K562 (cell line): ENCODE measurements around the gene ZC3H6. TPM values are rescaled to one million over a fixed set of nuclear protein-coding genes. Genes with fewer than 3 reads are reported as not detected.

ENCODE experiments used
- ELK1 ChIP-seq: sonication (generic); formaldehyde crosslinking; IDR thresholded peaks from 2 replicates; pipeline ENCODE4 v1.8.1; 2022; ENCODE audit warnings: missing genetic modification reagents
- FOXJ2 ChIP-seq: fragments of 200-800 bp; sonication (Bioruptor generic); IDR thresholded peaks from 2 replicates; pipeline ENCODE4 v1.6.1; 2016; ENCODE audit warnings: missing genetic modification characterization, missing compliant biosample characterization
- GABPB1 ChIP-seq: sonication (generic); formaldehyde crosslinking; IDR thresholded peaks from 2 replicates; pipeline ENCODE4 v1.8.0; 2022; ENCODE audit warnings: mild to moderate bottlenecking, missing genetic modification reagents
- GTF2E2 ChIP-seq: fragments of 200-800 bp; sonication (Bioruptor generic); IDR thresholded peaks from 2 replicates; pipeline ENCODE4 v1.6.1; 2016; ENCODE audit warnings: missing genetic modification characterization, missing compliant biosample characterization
- REST ChIP-seq, 2 experiments: fragments of 450-650 bp; formaldehyde crosslinking in 1 of 2; IDR thresholded peaks; 2 replicates each; pipeline versions ENCODE4 v1.4.0 to v1.6.1; 2014 to 2020; ENCODE audit warnings: mild to moderate bottlenecking in 2 of 2, borderline replicate concordance in 1 of 2, low read depth in 1 of 2
- SRSF1 ChIP-seq: fragments of 200-400 bp; formaldehyde crosslinking; IDR thresholded peaks from 2 replicates; pipeline ENCODE4 v1.6.1; 2017; ENCODE audit warnings: mild to moderate bottlenecking, low read depth, low read length, moderate library complexity
- TEAD4 ChIP-seq, 2 experiments: sonication (generic) in 1 of 2; formaldehyde crosslinking in 1 of 2; IDR thresholded peaks; 2 replicates each; pipeline versions ENCODE4 v1.6.1 to v1.8.0; 2012 to 2022; ENCODE audit warnings: borderline replicate concordance in 1 of 2, inconsistent platforms in 1 of 2, low read length in 1 of 2, mild to moderate bottlenecking in 1 of 2, missing genetic modification reagents in 1 of 2
- U2AF2 ChIP-seq: fragments of 200-400 bp; formaldehyde crosslinking; optimal IDR thresholded peaks from 2 replicates; pipeline ENCODE3; 2017; ENCODE audit warnings: low read depth, mild to moderate bottlenecking, low read length
- ZBTB33 ChIP-seq: sonication (generic); formaldehyde crosslinking; IDR thresholded peaks from 2 replicates; pipeline ENCODE4 v1.8.1; 2023; ENCODE audit warnings: mild to moderate bottlenecking, missing genetic modification reagents
- ZKSCAN8 ChIP-seq: fragments of 200-800 bp; sonication (Bioruptor generic); IDR thresholded peaks from 2 replicates; pipeline ENCODE4 v1.6.1; 2016; ENCODE audit warnings: missing genetic modification characterization, missing compliant biosample characterization
- ZNF174 ChIP-seq: fragments of 250-450 bp; sonication (Bioruptor Pico); IDR thresholded peaks from 2 replicates; pipeline ENCODE4 v1.4.0; 2020; ENCODE audit warnings: mild to moderate bottlenecking
- ZNF41 ChIP-seq: fragments of 250-450 bp; sonication (Bioruptor Pico); conservative IDR thresholded peaks from 2 replicates; pipeline ENCODE4 v1.4.0; 2020; ENCODE audit warnings: mild to moderate bottlenecking
- ZNF449 ChIP-seq: fragments of 250-450 bp; sonication (Bioruptor Pico); IDR thresholded peaks from 2 replicates; pipeline ENCODE4 v1.8.0; 2022; ENCODE audit warnings: moderate library complexity, mild to moderate bottlenecking, inconsistent platforms
- ZNF785 ChIP-seq: fragments of 250-450 bp; sonication (Bioruptor Pico); IDR thresholded peaks from 2 replicates; pipeline ENCODE4 v1.4.0; 2020; ENCODE audit warnings: mild to moderate bottlenecking
- polyA plus RNA-seq, 8 experiments: library from polyadenylated mRNA; depleted of rRNA in 4 of 8; stranded (reverse) in 5 of 8; unstranded in 3 of 8; fragments of >200 nt; fragmentation: Nextera tagmentation in 2 of 8; fragmentation: Illumina TruSeq in 1 of 8; extraction: Ambion mirVana in 2 of 8; extraction: Trizol in 1 of 8; gene quantifications; 2 replicates each; pipeline versions ENCODE4 v1.2.1 to v1.2.3, GENCODE V29; 2011 to 2014; ENCODE audit warnings: inconsistent platforms in 1 of 8, missing spikeins in 1 of 8
- total RNA-seq, 7 experiments: library from RNA; depleted of rRNA in 6 of 7; stranded (reverse); fragments of >200 nt in 6 of 7; fragmentation: Illumina TruSeq in 2 of 7; extraction: Trizol in 2 of 7; gene quantifications; 2 replicates each; pipeline versions ENCODE4 v1.2.1 to v1.2.3, GENCODE V29; 2011 to 2021; ENCODE audit warnings: low replicate concordance in 1 of 7

ZC3H6 gene
- total and polyA plus RNA-seq, 9 of the 15 experiments (the other 6 are each of a cell fraction or from before 2014, with no cell fraction given) = 0.45 to 1.9 (median 1.5) TPM

GRCh38 chr2:112259509-112260294 is 15.7 kb upstream of the ZC3H6 start (continued):
- peak; percentile 83 for TF ChIP-seq ZBTB33 (CRISPR knock-in tag)
- no peak for TF ChIP-seq FOXJ2
- TF ChIP-seq ZNF174 (CRISPR knock-in tag) = no peak
- no peak for TF ChIP-seq ZKSCAN8 (CRISPR knock-in tag)
- peak; percentile 88 for TF ChIP-seq REST (IDR thresholded peaks at IDR 0.05; ENCODE audit: borderline replicate concordance)
- TF ChIP-seq REST (CRISPR knock-in tag; IDR thresholded peaks at IDR 0.05; ENCODE audit: low read depth) = no peak
- no peak for TF ChIP-seq U2AF2
- TF ChIP-seq TEAD4 (IDR thresholded peaks at IDR 0.05; ENCODE audit: low read length) = peak; percentile 61; the same call in 1 of the 2 replicates
- TF ChIP-seq TEAD4 (CRISPR knock-in tag; IDR thresholded peaks at IDR 0.05; ENCODE audit: borderline replicate concordance) = no peak
- TF ChIP-seq ZNF785 (CRISPR knock-in tag) = no peak
- TF ChIP-seq GTF2E2 (tag) = no peak
- TF ChIP-seq GABPB1 (CRISPR knock-in tag) = peak; percentile 36; the same call in 1 of the 2 replicates
- TF ChIP-seq SRSF1 = no peak
- no peak for TF ChIP-seq ZNF449 (CRISPR knock-in tag)
- no peak for TF ChIP-seq ELK1
- TF ChIP-seq ZNF41 (CRISPR knock-in tag) = no peak
